HEK293 (cell line): ENCODE data around the gene DSTN.
A peak's percentile ranks its signal among the peaks of the same experiment; 100 is the strongest.

Source experiments
- CTCF ChIA-PET: fragments of 350-600 bp; formaldehyde crosslinking; extraction: SDS; loops from one replicate; lab custom pipeline; 2021; ENCODE audit warnings: antibody characterized with exemption; lab: Yijun Ruan, JAX
- POLR2A ChIA-PET: fragments of 300-600 bp; formaldehyde crosslinking; extraction: SDS; loops from one replicate; lab custom pipeline; 2020; ENCODE audit warnings: antibody characterized with exemption, inconsistent platforms; lab: Yijun Ruan, JAX
- H3K27ac ChIP-seq: fragments of 200-500 bp; sonication (Bioruptor generic); 2 replicates; pipeline ENCODE4 v1.5.1; 2014; ENCODE audit warnings: low read depth, low read length, control low read depth, inconsistent platforms; ENCODE audit errors: extremely low read depth
- H3K36me3 ChIP-seq, 2 experiments: fragments of 200-500 bp in 1 of 2; sonication (Bioruptor generic) in 1 of 2; 1 replicate in 1 of 2; 2 replicates in 1 of 2; pipeline ENCODE4 v1.5.1; 2014 to 2017; ENCODE audit warnings: inconsistent platforms in 2 of 2, low read length in 2 of 2; ENCODE audit not compliant: control insufficient read depth in 2 of 2, insufficient read depth in 1 of 2
- H3K4me1 ChIP-seq: fragments of 200-500 bp; sonication (Bioruptor generic); 2 replicates; pipeline ENCODE4 v1.5.1; 2014; ENCODE audit warnings: mild to moderate bottlenecking, low read length, inconsistent platforms; ENCODE audit not compliant: control insufficient read depth, insufficient read depth
- H3K4me3 ChIP-seq: 2 replicates; pipeline ENCODE4 v1.5.1; 2011; ENCODE audit warnings: low read depth, mild to moderate bottlenecking, control low read depth, low read length, moderate library complexity
- H3K9me3 ChIP-seq: fragments of 200-500 bp; sonication (Bioruptor generic); 2 replicates; pipeline ENCODE4 v1.5.1; 2014; ENCODE audit warnings: low read depth, low read length, inconsistent platforms; ENCODE audit not compliant: control insufficient read depth, insufficient read depth
- GLI2 ChIP-seq: fragments of 450-650 bp; formaldehyde crosslinking; IDR thresholded peaks from 2 replicates; pipeline ENCODE4; 2017; ENCODE audit warnings: missing biosample characterization, missing genetic modification characterization, low read depth, borderline replicate concordance
- HOXC10 ChIP-seq: sonication (generic); formaldehyde crosslinking; IDR thresholded peaks from 2 replicates; pipeline ENCODE4 v1.8.1; 2023; ENCODE audit warnings: mild to moderate bottlenecking, missing genetic modification reagents
- RBAK ChIP-seq: fragments of 450-650 bp; formaldehyde crosslinking; IDR thresholded peaks from 2 replicates; pipeline ENCODE4 v1.5.1; 2016; ENCODE audit warnings: missing biosample characterization, missing genetic modification characterization
- ZBTB1 ChIP-seq: fragments of 450-650 bp; formaldehyde crosslinking; IDR thresholded peaks from 2 replicates; pipeline ENCODE4 v1.5.1; 2016; ENCODE audit warnings: missing biosample characterization, missing genetic modification characterization
- ZFP3 ChIP-seq: fragments of 450-650 bp; formaldehyde crosslinking; IDR thresholded peaks from 2 replicates; pipeline ENCODE4 v1.5.1; 2016; ENCODE audit warnings: low read depth, missing biosample characterization, missing genetic modification characterization
- ZNF121 ChIP-seq: fragments of 450-650 bp; formaldehyde crosslinking; IDR thresholded peaks from 2 replicates; pipeline ENCODE4 v1.5.1; 2016; ENCODE audit warnings: missing biosample characterization, missing genetic modification characterization
- ZNF157 ChIP-seq: fragments of 450-650 bp; formaldehyde crosslinking; IDR thresholded peaks from 2 replicates; pipeline ENCODE4 v1.5.1; 2016; ENCODE audit warnings: missing biosample characterization, missing genetic modification characterization
- ZNF175 ChIP-seq: fragments of 450-650 bp; formaldehyde crosslinking; IDR thresholded peaks from 2 replicates; pipeline ENCODE4 v1.5.1; 2016; ENCODE audit warnings: missing biosample characterization, missing genetic modification characterization
- ZNF211 ChIP-seq: fragments of 450-650 bp; formaldehyde crosslinking; IDR thresholded peaks from 2 replicates; pipeline ENCODE4 v1.5.1; 2016; ENCODE audit warnings: low read depth, missing biosample characterization, missing genetic modification characterization
- ZNF221 ChIP-seq: fragments of 450-650 bp; formaldehyde crosslinking; IDR thresholded peaks from 2 replicates; pipeline ENCODE4 v1.5.1; 2017; ENCODE audit warnings: missing biosample characterization, missing genetic modification characterization, borderline replicate concordance
- ZNF23 ChIP-seq: fragments of 450-650 bp; formaldehyde crosslinking; IDR thresholded peaks from 2 replicates; pipeline ENCODE4 v1.5.1; 2016; ENCODE audit warnings: missing biosample characterization, missing genetic modification characterization, borderline replicate concordance
- ZNF274 ChIP-seq, 2 experiments: fragments of 200-500 bp in 1 of 2; fragments of 450-650 bp in 1 of 2; sonication (Bioruptor generic) in 1 of 2; formaldehyde crosslinking in 1 of 2; IDR thresholded peaks; 2 replicates each; pipeline versions ENCODE4 v1.5.1 to v1.6.1; 2014 to 2016; ENCODE audit warnings: borderline replicate concordance in 1 of 2, inconsistent platforms in 1 of 2, low read length in 1 of 2, missing biosample characterization in 1 of 2, missing genetic modification characterization in 1 of 2
- ZNF341 ChIP-seq: fragments of 450-650 bp; formaldehyde crosslinking; IDR thresholded peaks from 2 replicates; pipeline ENCODE4; 2016; ENCODE audit warnings: low read depth, missing biosample characterization, missing genetic modification characterization
- ZNF514 ChIP-seq: fragments of 450-650 bp; formaldehyde crosslinking; IDR thresholded peaks from 2 replicates; pipeline ENCODE4 v1.5.1; 2016; ENCODE audit warnings: missing biosample characterization, missing genetic modification characterization
- ZNF548 ChIP-seq: fragments of 450-650 bp; formaldehyde crosslinking; IDR thresholded peaks from 2 replicates; pipeline ENCODE4 v1.5.1; 2016; ENCODE audit warnings: missing biosample characterization, missing genetic modification characterization
- ZNF623 ChIP-seq: fragments of 450-650 bp; formaldehyde crosslinking; IDR thresholded peaks from 2 replicates; pipeline ENCODE4 v1.5.1; 2016; ENCODE audit warnings: missing biosample characterization, missing genetic modification characterization
- ZNF624 ChIP-seq: fragments of 450-650 bp; formaldehyde crosslinking; IDR thresholded peaks from 2 replicates; pipeline ENCODE4 v1.5.1; 2017; ENCODE audit warnings: missing biosample characterization, missing genetic modification characterization
- ZNF670 ChIP-seq: fragments of 450-650 bp; formaldehyde crosslinking; IDR thresholded peaks from 2 replicates; pipeline ENCODE4 v1.5.1; 2016; ENCODE audit warnings: missing biosample characterization, missing genetic modification characterization, low read depth
- ZNF701 ChIP-seq: fragments of 450-650 bp; formaldehyde crosslinking; IDR thresholded peaks from 2 replicates; pipeline ENCODE4 v1.5.1; 2016; ENCODE audit warnings: missing biosample characterization, missing genetic modification characterization
- ZNF707 ChIP-seq: fragments of 450-650 bp; formaldehyde crosslinking; IDR thresholded peaks from 2 replicates; pipeline ENCODE4 v1.5.1; 2016; ENCODE audit warnings: missing biosample characterization, missing genetic modification characterization
- ZNF768 ChIP-seq: fragments of 450-650 bp; formaldehyde crosslinking; IDR thresholded peaks from 2 replicates; pipeline ENCODE4 v1.5.1; 2018; ENCODE audit warnings: missing biosample characterization, mild to moderate bottlenecking, missing genetic modification characterization
- ZNF843 ChIP-seq: fragments of 450-650 bp; formaldehyde crosslinking; IDR thresholded peaks from 2 replicates; pipeline ENCODE4 v1.5.1; 2016; ENCODE audit warnings: missing biosample characterization, missing genetic modification characterization
- TF ChIP-seq, protein P1 (sequence below): fragments of 450-650 bp; formaldehyde crosslinking; IDR thresholded peaks from 2 replicates; pipeline ENCODE4 v1.5.1; 2017; ENCODE audit warnings: missing biosample characterization, missing genetic modification characterization
- TF ChIP-seq, protein P2 (sequence below): sonication (generic); formaldehyde crosslinking; IDR thresholded peaks from 2 replicates; pipeline ENCODE4 v1.8.1; 2022; ENCODE audit warnings: mild to moderate bottlenecking, moderate library complexity, missing genetic modification reagents
- TF ChIP-seq, protein P3 (sequence below): fragments of 450-650 bp; formaldehyde crosslinking; IDR thresholded peaks from 2 replicates; pipeline ENCODE4 v1.5.1; 2017; ENCODE audit warnings: missing biosample characterization, mild to moderate bottlenecking, missing genetic modification characterization, moderate library complexity
- TF ChIP-seq, protein P4 (sequence below): fragments of 450-650 bp; formaldehyde crosslinking; IDR thresholded peaks from 2 replicates; pipeline ENCODE4 v1.5.1; 2016; ENCODE audit warnings: missing biosample characterization, missing genetic modification characterization
- TF ChIP-seq, protein P5 (sequence below): fragments of 450-650 bp; formaldehyde crosslinking; conservative IDR thresholded peaks from 2 replicates; pipeline ENCODE4 v1.5.1; 2016; ENCODE audit warnings: low read depth, missing biosample characterization, missing genetic modification characterization
- TF ChIP-seq, protein P6 (sequence below): fragments of 450-650 bp; formaldehyde crosslinking; optimal IDR thresholded peaks from 2 replicates; pipeline ENCODE3; 2016; ENCODE audit warnings: missing biosample characterization, mild to moderate bottlenecking, missing genetic modification characterization

The DSTN gene

DNA sequence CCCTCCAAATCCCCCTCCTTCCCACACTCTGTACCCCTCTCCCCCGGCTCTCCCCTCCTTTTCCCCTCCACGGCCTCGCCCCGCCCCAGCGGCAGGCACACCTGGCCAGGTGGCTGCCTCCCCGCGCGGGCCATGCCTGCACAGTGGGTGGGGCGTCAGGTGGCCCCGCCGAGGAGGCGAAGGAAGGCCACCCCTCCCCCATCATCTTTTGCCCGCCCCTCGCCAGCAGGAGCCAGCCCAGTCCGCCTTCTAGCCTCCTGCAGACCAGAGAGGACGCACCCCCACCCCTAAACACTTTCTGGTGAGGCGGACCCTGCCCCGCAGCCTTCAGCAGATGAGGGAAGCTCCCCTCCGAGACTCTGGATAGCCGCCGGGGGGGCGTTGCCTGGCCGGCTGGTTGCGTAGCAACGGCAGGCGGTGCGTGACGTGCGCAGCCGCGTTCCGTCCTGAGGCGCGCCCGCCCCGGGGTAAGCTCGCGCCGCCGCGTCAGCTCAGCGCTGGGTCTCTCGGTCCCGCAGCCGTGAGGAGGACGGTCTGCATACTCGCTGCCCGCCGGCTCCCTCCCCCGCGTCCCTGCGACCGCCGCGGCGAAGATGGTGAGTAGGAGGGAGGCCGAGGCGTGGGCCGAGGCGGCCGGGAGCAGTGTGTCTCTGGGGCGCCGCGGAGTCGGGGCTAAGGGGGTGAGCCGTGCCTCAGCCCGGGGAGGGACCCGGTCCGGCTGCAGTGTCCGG, at the start of gene DSTN:
DSTN (plus strand) TSS at position 460 of the 731 bp plus-strand sequence; CDS start at position 594, 134 bp downstream.
- POLR2A ChIA-PET = interaction anchor here (0.5 to 2.9 kb wide), 20 partner anchors 9 to 399 kb away, joined by 3 to 24 read pairs (median 6); partner anchors contain the start of genes BFSP1, MGME1, RRBP1 and SNX5
- TF ChIP-seq, protein P1, sequence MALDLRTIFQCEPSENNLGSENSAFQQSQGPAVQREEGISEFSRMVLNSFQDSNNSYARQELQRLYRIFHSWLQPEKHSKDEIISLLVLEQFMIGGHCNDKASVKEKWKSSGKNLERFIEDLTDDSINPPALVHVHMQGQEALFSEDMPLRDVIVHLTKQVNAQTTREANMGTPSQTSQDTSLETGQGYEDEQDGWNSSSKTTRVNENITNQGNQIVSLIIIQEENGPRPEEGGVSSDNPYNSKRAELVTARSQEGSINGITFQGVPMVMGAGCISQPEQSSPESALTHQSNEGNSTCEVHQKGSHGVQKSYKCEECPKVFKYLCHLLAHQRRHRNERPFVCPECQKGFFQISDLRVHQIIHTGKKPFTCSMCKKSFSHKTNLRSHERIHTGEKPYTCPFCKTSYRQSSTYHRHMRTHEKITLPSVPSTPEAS (tag by site-specific recombination) = no peak
- TF ChIP-seq ZBTB1 (tag by site-specific recombination) (peak; percentile 39; the same call in 1 of the 2 replicates), RBAK (no peak), ZNF843 (tag by site-specific recombination) (no peak), GLI2 (tag by site-specific recombination) (no peak), ZNF768 (tag by site-specific recombination) (no peak), ZNF701 (tag by site-specific recombination) (no peak), ZNF221 (no peak), HOXC10 (CRISPR knock-in tag) (no peak), ZNF623 (tag by site-specific recombination) (no peak), ZNF341 (tag by site-specific recombination) (peak; percentile 84), ZFP3 (no peak), ZNF514 (no peak), ZNF274 (IDR thresholded peaks at IDR 0.05; ENCODE audit: low read length) (no peak), ZNF274 (tag by site-specific recombination; IDR thresholded peaks at IDR 0.05; ENCODE audit: borderline replicate concordance) (no peak), ZNF121 (tag by site-specific recombination) (no peak), ZNF548 (no peak), ZNF624 (tag by site-specific recombination) (no peak), ZNF175 (tag by site-specific recombination) (no peak), ZNF211 (tag by site-specific recombination) (no peak), ZNF707 (tag by site-specific recombination) (no peak), ZNF670 (tag by site-specific recombination) (no peak), ZNF157 (tag by site-specific recombination) (no peak), ZNF23 (tag by site-specific recombination) (no peak)
- TF ChIP-seq, protein P2, sequence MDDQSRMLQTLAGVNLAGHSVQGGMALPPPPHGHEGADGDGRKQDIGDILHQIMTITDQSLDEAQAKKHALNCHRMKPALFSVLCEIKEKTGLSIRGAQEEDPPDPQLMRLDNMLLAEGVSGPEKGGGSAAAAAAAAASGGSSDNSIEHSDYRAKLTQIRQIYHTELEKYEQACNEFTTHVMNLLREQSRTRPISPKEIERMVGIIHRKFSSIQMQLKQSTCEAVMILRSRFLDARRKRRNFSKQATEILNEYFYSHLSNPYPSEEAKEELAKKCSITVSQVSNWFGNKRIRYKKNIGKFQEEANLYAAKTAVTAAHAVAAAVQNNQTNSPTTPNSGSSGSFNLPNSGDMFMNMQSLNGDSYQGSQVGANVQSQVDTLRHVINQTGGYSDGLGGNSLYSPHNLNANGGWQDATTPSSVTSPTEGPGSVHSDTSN (CRISPR knock-in tag) = peak; percentile 67; the same call in 1 of the 2 replicates
- TF ChIP-seq, protein P3, sequence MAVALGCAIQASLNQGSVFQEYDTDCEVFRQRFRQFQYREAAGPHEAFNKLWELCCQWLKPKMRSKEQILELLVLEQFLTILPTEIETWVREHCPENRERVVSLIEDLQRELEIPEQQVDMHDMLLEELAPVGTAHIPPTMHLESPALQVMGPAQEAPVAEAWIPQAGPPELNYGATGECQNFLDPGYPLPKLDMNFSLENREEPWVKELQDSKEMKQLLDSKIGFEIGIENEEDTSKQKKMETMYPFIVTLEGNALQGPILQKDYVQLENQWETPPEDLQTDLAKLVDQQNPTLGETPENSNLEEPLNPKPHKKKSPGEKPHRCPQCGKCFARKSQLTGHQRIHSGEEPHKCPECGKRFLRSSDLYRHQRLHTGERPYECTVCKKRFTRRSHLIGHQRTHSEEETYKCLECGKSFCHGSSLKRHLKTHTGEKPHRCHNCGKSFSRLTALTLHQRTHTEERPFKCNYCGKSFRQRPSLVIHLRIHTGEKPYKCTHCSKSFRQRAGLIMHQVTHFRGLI (tag by site-specific recombination) = no peak
- TF ChIP-seq, protein P4, sequence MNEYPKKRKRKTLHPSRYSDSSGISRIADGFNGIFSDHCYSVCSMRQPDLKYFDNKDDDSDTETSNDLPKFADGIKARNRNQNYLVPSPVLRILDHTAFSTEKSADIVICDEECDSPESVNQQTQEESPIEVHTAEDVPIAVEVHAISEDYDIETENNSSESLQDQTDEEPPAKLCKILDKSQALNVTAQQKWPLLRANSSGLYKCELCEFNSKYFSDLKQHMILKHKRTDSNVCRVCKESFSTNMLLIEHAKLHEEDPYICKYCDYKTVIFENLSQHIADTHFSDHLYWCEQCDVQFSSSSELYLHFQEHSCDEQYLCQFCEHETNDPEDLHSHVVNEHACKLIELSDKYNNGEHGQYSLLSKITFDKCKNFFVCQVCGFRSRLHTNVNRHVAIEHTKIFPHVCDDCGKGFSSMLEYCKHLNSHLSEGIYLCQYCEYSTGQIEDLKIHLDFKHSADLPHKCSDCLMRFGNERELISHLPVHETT = no peak
- TF ChIP-seq, protein P5, sequence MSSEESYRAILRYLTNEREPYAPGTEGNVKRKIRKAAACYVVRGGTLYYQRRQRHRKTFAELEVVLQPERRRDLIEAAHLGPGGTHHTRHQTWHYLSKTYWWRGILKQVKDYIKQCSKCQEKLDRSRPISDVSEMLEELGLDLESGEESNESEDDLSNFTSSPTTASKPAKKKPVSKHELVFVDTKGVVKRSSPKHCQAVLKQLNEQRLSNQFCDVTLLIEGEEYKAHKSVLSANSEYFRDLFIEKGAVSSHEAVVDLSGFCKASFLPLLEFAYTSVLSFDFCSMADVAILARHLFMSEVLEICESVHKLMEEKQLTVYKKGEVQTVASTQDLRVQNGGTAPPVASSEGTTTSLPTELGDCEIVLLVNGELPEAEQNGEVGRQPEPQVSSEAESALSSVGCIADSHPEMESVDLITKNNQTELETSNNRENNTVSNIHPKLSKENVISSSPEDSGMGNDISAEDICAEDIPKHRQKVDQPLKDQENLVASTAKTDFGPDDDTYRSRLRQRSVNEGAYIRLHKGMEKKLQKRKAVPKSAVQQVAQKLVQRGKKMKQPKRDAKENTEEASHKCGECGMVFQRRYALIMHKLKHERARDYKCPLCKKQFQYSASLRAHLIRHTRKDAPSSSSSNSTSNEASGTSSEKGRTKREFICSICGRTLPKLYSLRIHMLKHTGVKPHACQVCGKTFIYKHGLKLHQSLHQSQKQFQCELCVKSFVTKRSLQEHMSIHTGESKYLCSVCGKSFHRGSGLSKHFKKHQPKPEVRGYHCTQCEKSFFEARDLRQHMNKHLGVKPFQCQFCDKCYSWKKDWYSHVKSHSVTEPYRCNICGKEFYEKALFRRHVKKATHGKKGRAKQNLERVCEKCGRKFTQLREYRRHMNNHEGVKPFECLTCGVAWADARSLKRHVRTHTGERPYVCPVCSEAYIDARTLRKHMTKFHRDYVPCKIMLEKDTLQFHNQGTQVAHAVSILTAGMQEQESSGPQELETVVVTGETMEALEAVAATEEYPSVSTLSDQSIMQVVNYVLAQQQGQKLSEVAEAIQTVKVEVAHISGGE = peak; percentile 16; the same call in 1 of the 2 replicates
- TF ChIP-seq, protein P6, sequence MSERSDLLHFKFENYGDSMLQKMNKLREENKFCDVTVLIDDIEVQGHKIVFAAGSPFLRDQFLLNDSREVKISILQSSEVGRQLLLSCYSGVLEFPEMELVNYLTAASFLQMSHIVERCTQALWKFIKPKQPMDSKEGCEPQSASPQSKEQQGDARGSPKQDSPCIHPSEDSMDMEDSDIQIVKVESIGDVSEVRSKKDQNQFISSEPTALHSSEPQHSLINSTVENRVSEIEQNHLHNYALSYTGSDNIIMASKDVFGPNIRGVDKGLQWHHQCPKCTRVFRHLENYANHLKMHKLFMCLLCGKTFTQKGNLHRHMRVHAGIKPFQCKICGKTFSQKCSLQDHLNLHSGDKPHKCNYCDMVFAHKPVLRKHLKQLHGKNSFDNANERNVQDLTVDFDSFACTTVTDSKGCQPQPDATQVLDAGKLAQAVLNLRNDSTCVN (tag by site-specific recombination) = peak; percentile 92

More for the DNA sequence above, at the start of gene DSTN:
- CTCF ChIA-PET = interaction anchor here (0.6 to 1.1 kb wide), 5 partner anchors 30 to 57 kb away, joined by 3 to 4 read pairs (median 3); no protein-coding TSS in a partner anchor
- Histone ChIP-seq H3K4me3 (peak within 1 kb of the TSS; percentile 98), H3K27ac (peak within 1 kb of the TSS; percentile 99), H3K36me3 (no peaks in the 10 kb centered on the region), H3K9me3 (no peaks in the 10 kb centered on the region), H3K4me1 (peaks cover 8% of the 10 kb centered on the region)
